Left lobe of liver (tissue), 2 donors: ENCODE results near the gene JAKMIP1. TPM values are rescaled to one million over a fixed set of nuclear protein-coding genes. Genes with fewer than 3 reads are reported as not detected.
"Not testable (repeated sequence)": the region's sequence is repeated elsewhere in the genome, so short reads cannot be mapped to it uniquely, and the experiment has no call there.

ENCODE experiments used
- ATAC-seq: fragments of 200-7000 bp; cut with Tn5 transposase; one replicate; pipeline ENCODE4 v1.9.1; 2020; ENCODE audit warnings: mild to moderate bottlenecking, moderate library complexity
- DNase-seq: peaks from one replicate; pipeline ENCODE4 v3.0.0-alpha.2; 2020; ENCODE audit warnings: low spot score
- total RNA-seq: library from RNA; stranded (reverse); gene quantifications from one replicate; pipeline ENCODE4 v1.2.1, GENCODE V29; 2021
- donor health status: DM: no; HTN: no; CAD: no; lungs with moderate emphysema.
- donor health status: DM: no; HTN: yes; CAD: no.

The JAKMIP1 gene
- total RNA-seq, 1 donor from 2014 or later, result not detected

- ATAC-seq (no peak), DNase-seq (no peak)
These were observed 200.5 kb downstream of the JAKMIP1 start for GRCh38 chr4:5999830-6000365.

- DNase-seq, result no peak
- ATAC-seq, result no peak
These were observed 201.0 kb downstream of the JAKMIP1 start for GRCh38 chr4:5999356-5999755.

GRCh38 chr4:5998333-5998936 is 201.9 kb downstream of the JAKMIP1 start:
- ATAC-seq (peak; percentile 97), DNase-seq (peak; percentile 62)

- no peak for ATAC-seq
- DNase-seq, result no peak
These were observed 203.7 kb downstream of the JAKMIP1 start for GRCh38 chr4:5996641-5997040.

- DNase-seq, result no peak
- ATAC-seq, result no peak
These were observed 204.3 kb downstream of the JAKMIP1 start for GRCh38 chr4:5995901-5996623.

- ATAC-seq (no peak), DNase-seq (no peak)
These were observed 206.2 kb downstream of the JAKMIP1 start for GRCh38 chr4:5993876-5994811.

- not testable (repeated sequence) for DNase-seq, ATAC-seq
These were observed 207.0 kb downstream of the JAKMIP1 start for GRCh38 chr4:5993346-5993745.

GRCh38 chr4:5992828-5993321 is 207.5 kb downstream of the JAKMIP1 start:
- no peak for DNase-seq
- ATAC-seq, result no peak

GRCh38 chr4:5992171-5992827 is 208.1 kb downstream of the JAKMIP1 start:
- no peak for ATAC-seq
- DNase-seq, result no peak

GRCh38 chr4:5991405-5991804 is 208.9 kb downstream of the JAKMIP1 start:
- DNase-seq (no peak), ATAC-seq (no peak)

GRCh38 chr4:5990446-5991160 is 209.7 kb downstream of the JAKMIP1 start:
- no peak for DNase-seq
- ATAC-seq, result no peak

GRCh38 chr4:5989236-5990225 is 210.8 kb downstream of the JAKMIP1 start:
- no peak for ATAC-seq
- DNase-seq, result no peak

- no peak for DNase-seq
- ATAC-seq, result no peak
These were observed 212.1 kb downstream of the JAKMIP1 start for GRCh38 chr4:5988086-5988845.

- DNase-seq, result no peak
- ATAC-seq, result no peak
These were observed 215.5 kb downstream of the JAKMIP1 start for GRCh38 chr4:5984843-5985242.

- DNase-seq, result no peak
- no peak for ATAC-seq
These were observed 218.0 kb downstream of the JAKMIP1 start for GRCh38 chr4:5982156-5982973.

- no peak for ATAC-seq
- DNase-seq, result no peak
These were observed 219.8 kb downstream of the JAKMIP1 start for GRCh38 chr4:5980436-5981155.
